Activated T-cell treated with anti-CD3 and anti-CD28 coated beads, Interleukin-2, amount 50 U/mL, for 24 hours (primary cell): ENCODE results near the gene TRAP1.

Experiments
- DNase-seq: peaks from one replicate; pipeline ENCODE4 v3.0.0-alpha.2; 2020
- H3K27ac Mint-ChIP-seq: 2 replicates; pipeline ENCODE4 v1.8.0; 2020; ENCODE audit warnings: mild to moderate bottlenecking, mixed read lengths
- H3K27me3 Mint-ChIP-seq: 2 replicates; pipeline ENCODE4 v1.8.0; 2020; ENCODE audit warnings: mixed read lengths
- H3K36me3 Mint-ChIP-seq: 2 replicates; pipeline ENCODE4 v1.8.0; 2020; ENCODE audit warnings: low read depth, mixed read lengths
- H3K4me1 Mint-ChIP-seq: 2 replicates; pipeline ENCODE4 v1.8.0; 2020; ENCODE audit warnings: low read depth, mixed read lengths
- H3K4me3 Mint-ChIP-seq: 2 replicates; pipeline ENCODE4 v1.8.0; 2020; ENCODE audit warnings: mild to moderate bottlenecking, moderate library complexity, mixed read lengths
- H3K9me3 Mint-ChIP-seq: 2 replicates; pipeline ENCODE4 v1.8.0; 2020; ENCODE audit warnings: mixed read lengths

TRAP1 gene

DNA sequence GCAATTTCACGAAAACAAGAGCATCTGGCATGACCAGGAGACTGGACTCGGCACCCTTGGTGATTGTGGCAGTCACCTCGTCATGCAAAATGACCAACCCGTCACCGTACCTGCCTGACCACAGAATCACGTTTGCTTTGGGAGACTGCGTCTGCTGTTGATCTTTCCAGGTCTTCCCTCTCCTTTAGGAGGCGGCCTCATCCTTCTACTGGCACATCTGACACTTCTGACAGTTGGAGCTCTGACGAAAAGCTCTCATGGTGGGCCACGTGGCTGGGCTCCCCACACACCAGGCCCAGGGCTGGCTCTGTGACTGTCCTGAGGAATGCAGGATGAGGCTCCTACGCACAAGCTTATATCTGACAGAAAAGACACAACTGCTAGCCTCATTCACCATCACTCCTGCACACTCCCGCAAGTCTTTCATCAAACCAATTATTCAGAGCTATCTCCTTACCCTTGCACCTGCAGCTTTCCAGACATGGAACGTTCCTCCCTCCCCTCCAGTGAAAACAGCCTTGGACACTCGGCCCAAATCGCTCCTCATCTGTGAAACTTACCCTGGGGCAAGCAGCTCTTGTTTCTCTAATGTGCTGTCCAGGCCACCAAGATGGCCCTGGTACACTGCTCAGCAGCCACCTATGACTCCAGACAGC is 3.6 kb downstream of the TRAP1 start:
- no peaks in the 10 kb centered on the region for H3K27me3 Mint-ChIP-seq
- no peak overlapping the region for H3K4me3 Mint-ChIP-seq
- no peak for DNase-seq
- no peaks in the 10 kb centered on the region for H3K9me3 Mint-ChIP-seq
- peaks cover 70% of the 10 kb centered on the region for H3K36me3 Mint-ChIP-seq
- H3K4me1 Mint-ChIP-seq, result peaks cover 57% of the 10 kb centered on the region
- no peak overlapping the region for H3K27ac Mint-ChIP-seq

DNA sequence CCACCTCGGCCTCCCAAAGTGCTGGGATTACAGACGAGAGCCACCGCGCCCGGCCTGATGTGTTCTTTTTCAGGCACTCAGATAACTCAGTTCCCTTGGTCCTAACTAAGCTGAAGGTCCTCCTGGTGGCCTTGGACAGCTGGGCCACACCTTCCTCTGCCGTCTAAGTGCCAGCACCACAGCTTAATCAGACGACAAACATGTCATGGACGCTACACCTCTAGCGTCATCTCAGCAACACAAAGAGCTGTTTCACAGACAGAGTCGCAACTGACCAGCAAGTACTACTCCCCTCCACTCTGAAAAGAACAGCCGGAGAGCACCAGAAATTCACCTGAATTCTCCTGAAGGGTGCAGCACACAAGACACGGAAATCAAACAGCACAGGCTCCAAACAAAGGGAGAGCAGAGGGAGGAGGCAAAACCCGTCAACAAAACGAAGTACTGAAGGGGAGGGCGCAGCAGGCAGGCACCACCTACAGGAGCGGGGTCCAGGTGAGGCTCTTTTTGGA is 4.4 kb downstream of the TRAP1 start:
- H3K27ac Mint-ChIP-seq, result peak overlapping the region; percentile 72
- H3K36me3 Mint-ChIP-seq, result peaks cover 73% of the 10 kb centered on the region
- DNase-seq, result no peak
- H3K4me1 Mint-ChIP-seq, result peaks cover 52% of the 10 kb centered on the region
- H3K27me3 Mint-ChIP-seq, result no peaks in the 10 kb centered on the region
- H3K4me3 Mint-ChIP-seq, result peak overlapping the region; percentile 42
- no peaks in the 10 kb centered on the region for H3K9me3 Mint-ChIP-seq

DNA sequence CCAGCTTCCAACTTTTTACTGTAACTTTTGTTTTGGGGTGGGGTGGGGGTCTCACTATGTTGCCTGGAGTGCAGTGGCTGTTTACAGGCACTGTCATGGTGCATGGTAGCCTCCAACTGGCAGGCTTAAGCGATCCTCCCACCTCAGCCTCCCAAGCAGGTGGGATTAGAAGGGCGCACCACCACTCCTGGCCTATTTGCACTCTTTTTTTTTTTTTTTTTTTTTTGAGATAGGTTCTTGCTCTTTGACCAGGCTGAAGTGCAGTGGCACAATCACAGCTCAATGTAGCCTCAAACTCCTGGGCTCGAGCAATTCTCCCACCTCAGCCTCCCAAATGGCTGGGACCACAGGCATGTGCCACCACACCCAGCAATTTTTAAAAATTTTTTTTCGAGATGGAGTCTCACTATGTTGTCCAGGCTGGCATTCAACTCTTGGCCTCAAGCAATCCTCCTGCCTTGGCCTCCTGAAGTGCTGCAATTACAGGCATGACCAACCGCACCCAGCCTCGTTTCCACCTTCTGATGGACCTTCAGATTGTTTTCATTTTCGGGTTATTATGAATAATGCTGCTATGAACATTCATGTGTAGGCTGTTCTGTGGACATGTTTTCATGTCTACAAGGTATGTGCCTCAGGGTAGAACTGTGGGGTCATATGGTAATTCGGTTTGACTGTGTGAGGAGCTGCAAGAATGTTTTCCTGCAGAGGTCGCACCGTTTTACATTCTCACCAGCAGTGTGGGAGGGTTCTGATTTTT is 10.9 kb downstream of the TRAP1 start:
- no peaks in the 10 kb centered on the region for H3K9me3 Mint-ChIP-seq
- peaks cover 14% of the 10 kb centered on the region for H3K4me1 Mint-ChIP-seq
- H3K4me3 Mint-ChIP-seq, result no peak overlapping the region
- peaks cover 73% of the 10 kb centered on the region for H3K36me3 Mint-ChIP-seq
- no peak overlapping the region for H3K27ac Mint-ChIP-seq
- no peaks in the 10 kb centered on the region for H3K27me3 Mint-ChIP-seq
- DNase-seq, result no peak

DNA sequence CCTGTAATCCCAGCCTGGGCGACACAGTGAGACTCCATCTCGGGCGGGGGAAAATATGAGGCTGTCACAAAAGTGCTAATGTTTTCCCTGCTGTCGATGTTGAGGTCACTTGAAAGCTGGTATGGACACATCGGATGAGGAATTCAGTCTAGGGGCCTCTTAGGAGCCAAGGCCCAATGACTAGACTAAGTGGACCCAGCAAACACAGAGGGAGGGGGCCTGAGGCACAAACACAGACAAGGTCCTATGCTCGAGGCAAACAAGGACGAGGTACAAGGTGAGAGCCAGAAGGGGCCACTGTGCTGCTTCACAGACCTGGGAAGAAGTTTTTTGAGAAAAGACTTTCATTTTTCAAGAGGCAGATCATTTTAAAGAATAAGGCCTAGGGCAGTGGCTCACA is 15.2 kb downstream of the TRAP1 start:
- no peaks in the 10 kb centered on the region for H3K27me3 Mint-ChIP-seq
- H3K36me3 Mint-ChIP-seq, result peaks cover 68% of the 10 kb centered on the region
- no peak for DNase-seq
- H3K4me3 Mint-ChIP-seq, result no peak overlapping the region
- H3K4me1 Mint-ChIP-seq, result peaks cover 24% of the 10 kb centered on the region
- no peak overlapping the region for H3K27ac Mint-ChIP-seq
- H3K9me3 Mint-ChIP-seq, result no peaks in the 10 kb centered on the region

DNA sequence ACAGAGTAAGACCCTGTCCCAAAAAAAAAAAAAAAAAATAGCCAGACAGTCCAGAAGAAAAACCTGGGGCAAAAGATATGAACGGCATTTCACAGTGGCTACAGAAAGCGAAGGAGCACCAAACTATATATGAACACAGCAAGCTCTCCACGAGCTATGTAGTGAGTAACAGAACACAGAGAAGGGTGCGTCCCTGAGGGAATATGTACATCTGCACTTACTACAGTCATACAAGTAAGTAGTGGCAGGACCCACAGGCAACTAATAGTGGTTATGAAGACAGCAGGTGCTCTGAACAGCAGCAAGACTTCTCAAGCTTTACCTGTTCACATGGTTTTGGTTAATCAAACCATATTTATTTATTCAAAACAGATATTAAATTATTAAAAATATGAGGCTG is 15.8 kb downstream of the TRAP1 start:
- H3K4me3 Mint-ChIP-seq, result no peak overlapping the region
- peaks cover 21% of the 10 kb centered on the region for H3K4me1 Mint-ChIP-seq
- no peaks in the 10 kb centered on the region for H3K9me3 Mint-ChIP-seq
- DNase-seq, result no peak
- no peak overlapping the region for H3K27ac Mint-ChIP-seq
- peaks cover 68% of the 10 kb centered on the region for H3K36me3 Mint-ChIP-seq
- H3K27me3 Mint-ChIP-seq, result no peaks in the 10 kb centered on the region

DNA sequence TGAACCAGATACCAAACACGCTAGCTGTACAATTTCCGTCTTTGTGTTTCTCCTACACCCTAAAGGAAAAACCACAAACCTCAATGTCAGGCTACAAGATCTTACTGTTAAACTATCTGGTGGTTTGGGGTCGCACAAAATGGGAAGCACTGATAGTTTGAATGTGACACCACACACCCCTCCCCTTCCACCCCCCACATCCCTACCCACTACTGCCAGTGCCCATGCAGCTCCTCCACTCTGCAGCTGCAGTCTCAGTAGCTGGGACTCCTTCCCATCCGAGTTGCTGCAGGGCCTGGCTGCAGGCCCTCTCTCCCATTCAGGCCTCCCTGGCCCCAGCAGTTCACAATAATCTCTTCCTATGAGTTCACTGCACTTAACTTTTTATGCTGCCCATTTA is 18.4 kb downstream of the TRAP1 start:
- peaks cover 71% of the 10 kb centered on the region for H3K36me3 Mint-ChIP-seq
- no peaks in the 10 kb centered on the region for H3K9me3 Mint-ChIP-seq
- H3K27me3 Mint-ChIP-seq, result no peaks in the 10 kb centered on the region
- no peak overlapping the region for H3K27ac Mint-ChIP-seq
- DNase-seq, result no peak
- H3K4me3 Mint-ChIP-seq, result no peak overlapping the region
- H3K4me1 Mint-ChIP-seq, result peaks cover 21% of the 10 kb centered on the region

DNA sequence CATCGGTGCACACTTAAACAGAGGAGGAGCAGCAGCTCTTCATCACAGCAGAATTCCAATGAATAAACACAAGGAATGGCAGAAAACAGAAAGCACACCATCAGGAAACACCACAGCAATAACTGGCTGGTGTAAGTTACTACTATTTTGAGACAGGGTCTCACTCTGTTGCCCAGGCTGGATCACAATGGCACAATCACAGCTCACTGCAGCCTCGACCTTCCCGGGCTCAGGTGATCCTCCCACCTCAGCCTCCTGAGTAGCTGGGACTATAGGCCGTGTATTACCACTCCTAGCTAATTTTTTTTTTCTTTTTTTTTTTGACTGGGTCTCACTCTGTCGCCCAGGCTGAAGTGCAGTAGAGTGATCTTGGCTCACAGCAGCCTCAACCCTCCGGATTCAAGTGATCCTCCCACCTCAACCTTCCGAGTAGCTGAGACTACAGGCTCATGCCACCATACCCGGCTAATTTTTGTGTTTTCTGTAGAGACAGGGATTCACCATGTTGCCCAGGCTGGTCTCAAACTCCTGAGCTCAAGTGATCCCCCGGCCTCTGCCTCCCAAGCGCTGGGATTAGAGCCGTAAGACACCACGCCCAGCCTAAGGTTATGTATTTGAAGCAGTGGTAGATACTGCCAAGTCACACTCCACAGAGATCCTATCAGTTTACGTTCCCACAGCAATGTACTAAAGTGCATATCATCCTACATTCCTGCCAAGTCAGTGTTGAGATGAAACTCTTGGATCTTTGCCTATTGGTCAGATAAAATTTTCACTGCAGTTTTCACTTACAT is 20.7 kb downstream of the TRAP1 start:
- H3K27me3 Mint-ChIP-seq, result no peaks in the 10 kb centered on the region
- no peak for DNase-seq
- H3K4me3 Mint-ChIP-seq, result no peak overlapping the region
- H3K4me1 Mint-ChIP-seq, result peaks cover 24% of the 10 kb centered on the region
- H3K27ac Mint-ChIP-seq, result no peak overlapping the region
- no peaks in the 10 kb centered on the region for H3K9me3 Mint-ChIP-seq
- H3K36me3 Mint-ChIP-seq, result peaks cover 65% of the 10 kb centered on the region

DNA sequence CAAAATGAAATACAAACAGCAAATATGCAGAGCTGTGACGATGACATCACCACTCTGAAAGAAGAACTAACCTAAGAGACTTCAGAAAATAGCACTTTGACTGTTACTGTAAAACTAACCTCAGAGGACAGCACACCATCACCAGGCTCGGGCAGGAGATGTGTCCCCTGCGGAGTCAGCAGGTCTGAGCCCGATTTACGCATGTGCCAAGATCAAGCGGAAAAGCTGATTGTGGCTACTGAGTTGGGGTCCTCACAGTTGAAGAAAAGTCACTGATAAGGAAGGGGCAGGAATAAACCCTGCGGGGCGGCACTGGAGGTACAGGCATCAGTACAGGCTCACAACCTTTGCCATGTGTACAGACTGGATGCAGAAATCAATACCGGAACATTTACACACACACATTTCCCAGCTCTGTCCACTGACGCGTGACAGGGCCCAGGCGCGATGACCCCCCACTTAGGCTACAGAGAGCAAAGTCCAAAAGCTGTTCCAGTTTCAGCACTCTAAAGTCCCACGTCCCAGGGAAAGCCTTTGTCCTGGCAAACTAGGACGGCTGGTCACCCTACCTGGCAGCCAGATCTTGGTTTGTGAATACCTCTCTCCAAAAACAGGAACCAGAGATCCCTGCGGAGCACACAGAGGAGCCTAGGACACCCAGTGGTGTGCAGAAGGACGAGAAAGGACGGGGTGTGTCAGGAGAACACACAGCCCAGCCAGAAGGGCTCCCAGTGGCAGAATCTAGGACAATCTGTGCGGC is 21.5 kb downstream of the TRAP1 start:
- Mint-ChIP-seq H3K4me3 (no peak overlapping the region), H3K27ac (no peak overlapping the region), H3K36me3 (peaks cover 64% of the 10 kb centered on the region), H3K9me3 (no peaks in the 10 kb centered on the region), H3K27me3 (no peaks in the 10 kb centered on the region), H3K4me1 (peaks cover 24% of the 10 kb centered on the region)
- no peak for DNase-seq

DNA sequence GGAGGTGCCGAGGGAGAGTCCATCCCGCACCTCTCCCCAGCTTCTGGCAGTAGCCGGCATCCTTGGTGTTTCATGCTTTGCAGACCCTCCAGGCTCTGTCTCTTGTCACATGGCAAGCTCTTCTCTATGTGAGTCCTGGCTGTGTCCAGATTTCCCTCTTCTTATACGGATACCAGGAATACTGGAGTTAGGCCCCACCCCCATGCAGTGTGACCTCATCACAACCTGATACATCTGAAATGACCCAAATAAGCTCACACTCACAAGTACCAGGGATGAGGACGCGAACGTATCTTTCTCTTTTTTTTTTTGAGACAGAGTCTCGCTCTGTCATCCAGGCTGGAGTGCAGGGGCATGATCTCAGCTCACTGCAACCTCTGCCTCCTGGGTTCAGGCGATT is 23.3 kb downstream of the TRAP1 start:
- Mint-ChIP-seq H3K36me3 (peaks cover 71% of the 10 kb centered on the region), H3K4me1 (peaks cover 20% of the 10 kb centered on the region), H3K9me3 (no peaks in the 10 kb centered on the region), H3K27me3 (no peaks in the 10 kb centered on the region), H3K27ac (no peak overlapping the region), H3K4me3 (no peak overlapping the region)
- no peak for DNase-seq

DNA sequence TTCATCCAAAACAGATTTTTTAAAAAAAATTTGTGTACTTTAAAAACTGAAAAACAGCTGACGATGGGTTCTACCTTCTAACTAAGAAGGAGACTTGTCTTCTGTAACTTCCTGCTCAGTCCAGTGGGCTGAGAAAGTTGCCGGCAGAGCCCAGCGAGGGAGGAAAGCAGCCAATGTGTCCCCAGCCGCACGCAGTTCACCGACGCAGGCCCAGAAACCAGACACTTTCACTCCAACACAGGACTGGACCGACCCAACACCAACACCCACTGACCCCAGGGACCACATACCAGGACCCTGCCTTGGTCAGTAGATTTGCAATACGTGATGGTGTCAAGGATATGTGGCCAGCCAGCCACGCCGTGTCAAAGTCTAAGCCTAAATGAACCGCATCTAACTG is 25.6 kb downstream of the TRAP1 start:
- no peak for DNase-seq
- Mint-ChIP-seq H3K36me3 (peaks cover 86% of the 10 kb centered on the region), H3K27me3 (no peaks in the 10 kb centered on the region), H3K9me3 (no peaks in the 10 kb centered on the region), H3K4me3 (no peak overlapping the region), H3K27ac (no peak overlapping the region), H3K4me1 (peaks cover 17% of the 10 kb centered on the region)

DNA sequence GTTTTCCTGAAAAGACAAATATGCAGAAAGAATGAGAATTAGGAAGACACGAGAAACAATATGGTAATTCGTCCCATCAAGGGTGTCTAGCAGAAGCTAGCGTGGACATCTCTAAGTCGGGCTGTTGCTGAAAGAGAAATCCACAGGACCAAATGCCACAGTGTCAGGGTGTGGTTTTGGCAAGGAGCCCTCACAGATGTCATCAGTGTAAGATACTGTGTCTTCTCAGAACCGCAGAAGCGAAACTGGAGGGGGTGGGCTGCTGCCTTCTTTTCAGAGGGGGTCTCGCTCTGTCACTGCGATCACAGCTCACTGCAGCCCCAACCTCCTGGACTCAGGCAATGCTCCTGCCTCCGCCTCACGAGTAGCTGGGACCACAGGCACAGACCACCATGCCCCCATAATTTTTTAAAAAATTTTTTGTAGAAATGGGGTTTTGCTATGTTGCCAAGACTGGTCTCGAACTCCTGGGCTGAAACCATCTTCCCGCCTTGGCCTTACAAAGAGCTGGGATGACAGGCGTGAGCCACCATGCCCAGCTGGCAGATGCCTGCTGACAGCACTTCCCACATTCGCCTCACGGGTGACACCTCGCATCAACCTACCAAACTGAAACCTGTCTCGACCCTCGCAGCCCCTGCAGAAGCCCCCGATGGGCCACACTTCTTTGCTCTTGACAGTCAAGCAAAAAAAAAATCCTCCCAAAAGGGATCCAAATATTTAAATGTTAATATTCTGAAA is 26.2 kb downstream of the TRAP1 start:
- peak overlapping the region; percentile 76 for H3K27ac Mint-ChIP-seq
- no peaks in the 10 kb centered on the region for H3K9me3 Mint-ChIP-seq
- H3K27me3 Mint-ChIP-seq, result no peaks in the 10 kb centered on the region
- no peak for DNase-seq
- H3K4me3 Mint-ChIP-seq, result no peak overlapping the region
- H3K4me1 Mint-ChIP-seq, result peaks cover 17% of the 10 kb centered on the region
- peaks cover 87% of the 10 kb centered on the region for H3K36me3 Mint-ChIP-seq

DNA sequence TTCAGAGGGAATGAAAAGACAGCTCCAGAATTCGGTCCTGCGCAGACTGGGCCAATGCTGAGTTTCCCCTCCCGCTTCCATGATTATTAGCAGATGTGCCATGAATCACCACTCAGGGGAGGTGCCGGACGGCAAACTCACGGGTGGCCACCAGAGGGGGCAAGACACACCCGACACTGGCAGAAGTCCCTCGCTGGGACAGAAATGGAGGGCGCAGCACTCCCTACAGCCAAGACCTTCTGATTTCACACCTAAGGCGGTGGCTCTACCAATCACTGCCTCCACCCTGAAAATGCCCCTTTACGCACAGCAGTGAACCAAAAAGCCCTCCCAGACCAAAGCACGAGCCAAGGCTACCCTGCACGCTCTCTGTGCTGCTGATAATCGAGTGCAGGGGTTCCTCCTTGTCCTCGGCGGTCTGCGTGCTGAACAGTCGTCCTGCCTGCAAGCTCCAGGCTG is 26.8 kb downstream of the TRAP1 start:
- peak; percentile 87 for DNase-seq
- H3K4me3 Mint-ChIP-seq, result no peak overlapping the region
- no peaks in the 10 kb centered on the region for H3K9me3 Mint-ChIP-seq
- H3K27me3 Mint-ChIP-seq, result no peaks in the 10 kb centered on the region
- H3K36me3 Mint-ChIP-seq, result peaks cover 87% of the 10 kb centered on the region
- H3K27ac Mint-ChIP-seq, result peak overlapping the region; percentile 76
- H3K4me1 Mint-ChIP-seq, result peaks cover 15% of the 10 kb centered on the region

DNA sequence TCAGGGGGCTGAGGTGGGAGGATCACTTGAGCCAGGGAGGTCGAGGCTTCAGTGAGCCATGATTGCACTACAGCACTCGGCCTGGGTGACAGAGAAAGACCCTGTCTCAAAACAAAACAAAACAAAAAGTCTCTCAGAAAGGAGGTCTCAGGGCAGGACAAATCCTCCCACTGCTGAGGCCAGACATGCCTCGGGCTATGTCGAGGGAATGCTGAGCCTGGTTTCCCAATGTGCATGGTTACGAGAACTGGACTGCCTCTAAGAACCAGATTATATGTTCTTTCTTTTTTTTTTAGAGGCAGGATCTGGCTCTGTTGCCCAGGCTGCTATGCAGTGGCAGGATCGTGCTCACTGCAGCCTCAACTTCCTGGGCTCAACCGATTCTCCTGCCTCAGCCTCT is 27.6 kb downstream of the TRAP1 start:
- Mint-ChIP-seq H3K4me3 (no peak overlapping the region), H3K9me3 (no peaks in the 10 kb centered on the region), H3K27me3 (no peaks in the 10 kb centered on the region), H3K4me1 (peaks cover 14% of the 10 kb centered on the region), H3K36me3 (peaks cover 87% of the 10 kb centered on the region), H3K27ac (no peak overlapping the region)
- no peak for DNase-seq
